ENCODE measurements around the gene CFAP53. TPM values are rescaled to one million over a fixed set of nuclear protein-coding genes. Genes with fewer than 3 reads are reported as not detected.

Gene CFAP53
- total and polyA plus RNA-seq, 7 donors = 0.37 to 1.6 (median 0.54) TPM

GRCh38 chr18:50307400-50307737, 41.1 kb upstream of the CFAP53 start:
- TF ChIP-seq CTCF (IDR thresholded peaks at IDR 0.05) = no peak
- H3K27me3 ChIP-seq (ENCODE audit: insufficient read depth in 3 of 3, low read length in 2 of 3) = peaks cover 0 to 24% (median 3%) of the 10 kb centered on the region in 3 donors
- 2 to 5% (median 3%) methylated on average over 8 of the region's 8 CpGs for WGBS, 3 donors
- no peak for DNase-seq
- no peak overlapping the region for H3K27ac ChIP-seq
- ATAC-seq = no peak
- H3K4me1 ChIP-seq = no peaks in the 10 kb centered on the region
- intact Hi-C loops (cut with DNase I) = no loop called here
- H3K36me3 ChIP-seq (ENCODE audit: insufficient read depth in 1 of 2, low read depth in 1 of 2) = no peaks in the 10 kb centered on the region
- H3K4me3 ChIP-seq = peak overlapping the region; percentile 64
- peaks cover 9% of the 10 kb centered on the region for H3K9me3 ChIP-seq

- WGBS, 3 donors = 58 to 63% (median 58%) methylated on average over 8 of the region's 8 CpGs
- Histone ChIP-seq H3K27ac (no peak overlapping the region), H3K36me3 (ENCODE audit: insufficient read depth in 1 of 2, low read depth in 1 of 2) (no peaks in the 10 kb centered on the region), H3K4me3 (no peak overlapping the region), H3K9me3 (peaks cover 9% of the 10 kb centered on the region), H3K27me3 (ENCODE audit: insufficient read depth in 3 of 3, low read length in 2 of 3) (peaks cover 0 to 25% (median 3%) of the 10 kb centered on the region in 3 donors), H3K4me1 (no peaks in the 10 kb centered on the region)
- DNase-seq = no peak
- no peak for TF ChIP-seq CTCF (IDR thresholded peaks at IDR 0.05)
- no peak for ATAC-seq
- intact Hi-C loops (cut with DNase I) = no loop called here
These were observed 40.6 kb upstream of the CFAP53 start for GRCh38 chr18:50306944-50307343.

GRCh38 chr18:50301074-50301473, 34.8 kb upstream of the CFAP53 start:
- TF ChIP-seq CTCF (IDR thresholded peaks at IDR 0.05) = no peak
- Histone ChIP-seq H3K4me3 (no peak overlapping the region), H3K4me1 (no peaks in the 10 kb centered on the region), H3K36me3 (ENCODE audit: insufficient read depth in 1 of 2, low read depth in 1 of 2) (no peaks in the 10 kb centered on the region), H3K27ac (no peak overlapping the region), H3K27me3 (ENCODE audit: insufficient read depth in 3 of 3, low read length in 2 of 3) (peaks cover 6 to 53% (median 7%) of the 10 kb centered on the region in 3 donors), H3K9me3 (peaks cover 9% of the 10 kb centered on the region)
- DNase-seq (no peak), ATAC-seq (no peak)
- intact Hi-C loops (cut with DNase I) = no loop called here
- 56 to 70% (median 59%) methylated on average over 5 of the region's 5 CpGs for WGBS, 3 donors

GRCh38 chr18:50299626-50300388, 33.5 kb upstream of the CFAP53 start:
- Histone ChIP-seq H3K27me3 (ENCODE audit: insufficient read depth in 3 of 3, low read length in 2 of 3) (peaks cover 6 to 53% (median 7%) of the 10 kb centered on the region in 3 donors), H3K36me3 (ENCODE audit: insufficient read depth in 1 of 2, low read depth in 1 of 2) (no peaks in the 10 kb centered on the region), H3K4me1 (no peaks in the 10 kb centered on the region), H3K9me3 (peaks cover 4% of the 10 kb centered on the region), H3K27ac (no peak overlapping the region), H3K4me3 (no peak overlapping the region)
- no peak for DNase-seq
- TF ChIP-seq CTCF (IDR thresholded peaks at IDR 0.05) = no peak
- ATAC-seq = no peak
- intact Hi-C loops (cut with DNase I) = no loop called here
- 67 to 79% (median 78%) methylated on average over 7 of the region's 7 CpGs for WGBS, 3 donors

All from psoas muscle (tissue), 8 donors.